HCT116 (cell line): ENCODE data around the gene ATAD3C. TPM values are rescaled to one million over a fixed set of nuclear protein-coding genes. Genes with fewer than 3 reads are reported as not detected.

Source experiments
- ATAC-seq: fragments of 200-7000 bp; cut with Tn5 transposase; 2 replicates; pipeline ENCODE4 v1.9.1; 2020; ENCODE audit warnings: mild to moderate bottlenecking, moderate library complexity
- BruUV-seq: library from RNA; stranded (reverse); fragments of 400-500 nt; replicated peaks from 2 replicates; lab custom pipeline; 2021; lab: Mats Ljungman, UMichigan
- CTCF ChIA-PET: fragments of 300-600 bp; sonication (Branson Sonifier 250); formaldehyde crosslinking; loops from one replicate; lab custom pipeline; 2021; ENCODE audit warnings: antibody characterized with exemption; lab: Charles Lee
- POLR2A ChIA-PET: fragments of 300-600, 350-600 bp; sonication (Branson Sonifier 250); formaldehyde crosslinking; loops from one replicate; lab custom pipeline; 2021; ENCODE audit warnings: antibody characterized with exemption; lab: Charles Lee
- RAD21 ChIA-PET, 2 experiments: fragments of 300-600 bp; sonication (Branson Sonifier 250); formaldehyde crosslinking; loops; one replicate each; lab custom pipeline; 2023; ENCODE audit warnings: low total read pairs in 2 of 2; ENCODE audit not compliant: uncharacterized antibody in 2 of 2, unreplicated experiment in 2 of 2, low non-redundant PET in 1 of 2; lab: Charles Lee
- DNase-seq: peaks from one replicate; pipeline ENCODE4 v3.0.0-alpha.2; 2010; ENCODE audit warnings: low read depth, low spot score
- H2AFZ ChIP-seq: fragments of 200-600 bp; shearing (Covaris generic), sonication (generic); 2 replicates; pipeline ENCODE4 v1.6.1; 2017; ENCODE audit warnings: low read depth, mixed run types, mixed read lengths, antibody characterized with exemption, low read length; ENCODE audit not compliant: poor library complexity, severe bottlenecking
- H3K27ac ChIP-seq: 2 replicates; pipeline ENCODE4 v1.5.1; 2012; ENCODE audit warnings: low read depth, low read length
- H3K27me3 ChIP-seq: fragments of 200-600 bp; sonication (generic); 2 replicates; pipeline ENCODE4 v1.6.1; 2016; ENCODE audit warnings: mixed run types, low read length, mixed read lengths; ENCODE audit not compliant: insufficient read depth
- H3K36me3 ChIP-seq, 2 experiments: fragments of 200-500 bp in 1 of 2; fragments of 200-600 bp in 1 of 2; sonication (Bioruptor generic) in 1 of 2; sonication (generic) in 1 of 2; 2 replicates each; pipeline versions ENCODE4 v1.5.1 to v1.6.1; 2014 to 2016; ENCODE audit warnings: low read length in 2 of 2, inconsistent platforms in 1 of 2, mixed read lengths in 1 of 2, mixed run types in 1 of 2; ENCODE audit not compliant: insufficient read depth in 2 of 2, control insufficient read depth in 1 of 2
- H3K4me1 ChIP-seq, 2 experiments: fragments of 200-600 bp in 1 of 2; sonication (generic) in 1 of 2; 2 replicates each; pipeline versions ENCODE4 v1.5.1 to v1.6.1; 2012 to 2017; ENCODE audit warnings: low read length in 2 of 2, inconsistent platforms in 1 of 2, mild to moderate bottlenecking in 1 of 2, mixed read lengths in 1 of 2, mixed run types in 1 of 2, moderate library complexity in 1 of 2; ENCODE audit not compliant: insufficient read depth in 2 of 2, control insufficient read depth in 1 of 2
- H3K4me2 ChIP-seq: fragments of 200-600 bp; sonication (generic); 2 replicates; pipeline ENCODE4 v1.6.1; 2017; ENCODE audit warnings: mixed run types, low read length, mixed read lengths
- H3K4me3 ChIP-seq, 2 experiments: fragments of 200-600 bp in 1 of 2; sonication (generic) in 1 of 2; replicated peaks in 1 of 2; 2 replicates each; pipeline ENCODE4 v1.5.1; 2011 to 2016; ENCODE audit warnings: low read length in 2 of 2, control low read depth in 1 of 2, low read depth in 1 of 2, mild to moderate bottlenecking in 1 of 2, mixed read lengths in 1 of 2, mixed run types in 1 of 2
- H3K79me2 ChIP-seq: fragments of 200-600 bp; sonication (generic); 2 replicates; pipeline ENCODE4 v1.6.1; 2017; ENCODE audit warnings: mild to moderate bottlenecking, mixed run types, low read length, moderate library complexity, mixed read lengths; ENCODE audit not compliant: insufficient read depth
- H3K9ac ChIP-seq: fragments of 200-600 bp; sonication (generic); 2 replicates; pipeline ENCODE4 v1.6.1; 2016; ENCODE audit warnings: low read length, mixed read lengths
- H3K9me2 ChIP-seq: fragments of 200-600 bp; sonication (generic), shearing (Covaris generic); 2 replicates; pipeline ENCODE4 v1.6.1; 2017; ENCODE audit warnings: mixed run types, mild to moderate bottlenecking, moderate library complexity; ENCODE audit not compliant: insufficient read depth
- H3K9me3 ChIP-seq, 2 experiments: fragments of 200-500 bp in 1 of 2; fragments of 200-600 bp in 1 of 2; sonication (Bioruptor generic) in 1 of 2; sonication (generic) in 1 of 2; 2 replicates each; pipeline ENCODE4 v1.6.1; 2014 to 2017; ENCODE audit warnings: low read length in 2 of 2, mixed read lengths in 2 of 2, inconsistent platforms in 1 of 2, low read depth in 1 of 2, mild to moderate bottlenecking in 1 of 2, mixed run types in 1 of 2, moderate library complexity in 1 of 2; ENCODE audit not compliant: control insufficient read depth in 1 of 2, insufficient read depth in 1 of 2
- H4K20me1 ChIP-seq: fragments of 200-600 bp; sonication (generic), shearing (Covaris generic); 2 replicates; pipeline ENCODE4 v1.6.1; 2017; ENCODE audit warnings: mixed run types, mild to moderate bottlenecking, moderate library complexity; ENCODE audit not compliant: insufficient read depth
- CEBPB ChIP-seq: IDR thresholded peaks from 2 replicates; pipeline ENCODE4 v1.6.1; 2012; ENCODE audit warnings: low read depth
- CTCF ChIP-seq, 3 experiments: fragments of 200-600 bp in 1 of 3; sonication (generic) in 1 of 3; IDR thresholded peaks in 2 of 3; conservative IDR thresholded peaks in 1 of 3; 2 replicates each; pipeline ENCODE4 v1.5.1; 2012 to 2017; ENCODE audit warnings: low read depth in 2 of 3, low read length in 2 of 3, antibody characterized with exemption in 1 of 3, borderline replicate concordance in 1 of 3, control low read depth in 1 of 3, mild to moderate bottlenecking in 1 of 3, mixed read lengths in 1 of 3, mixed run types in 1 of 3, moderate library complexity in 1 of 3; ENCODE audit not compliant: insufficient read depth in 1 of 3
- ELF1 ChIP-seq: IDR thresholded peaks from 2 replicates; pipeline ENCODE4 v1.6.1; 2012; ENCODE audit warnings: low read depth, borderline replicate concordance
- EZH2phosphoT487 ChIP-seq: fragments of 200-600 bp; IDR thresholded peaks from 2 replicates; pipeline ENCODE4 v1.6.1; 2018; ENCODE audit warnings: antibody characterized with exemption, borderline replicate concordance
- JUND ChIP-seq: IDR thresholded peaks from 2 replicates; pipeline ENCODE4 v1.6.1; 2012
- POLR2AphosphoS5 ChIP-seq: IDR thresholded peaks from 2 replicates; pipeline ENCODE4 v1.6.1; 2011; ENCODE audit warnings: mild to moderate bottlenecking, low read depth, low read length, moderate library complexity
- RAD21 ChIP-seq: IDR thresholded peaks from 2 replicates; pipeline ENCODE4 v1.6.1; 2012; ENCODE audit warnings: low read depth, mild to moderate bottlenecking
- SRF ChIP-seq: IDR thresholded peaks from 2 replicates; pipeline ENCODE4 v1.6.1; 2012; ENCODE audit warnings: low read depth
- ZBTB33 ChIP-seq: IDR thresholded peaks from 2 replicates; pipeline ENCODE4 v1.6.1; 2011; ENCODE audit warnings: mild to moderate bottlenecking, low read length, moderate library complexity; ENCODE audit not compliant: insufficient replicate concordance; ENCODE audit errors: extremely low read depth
- ZFX ChIP-seq: fragments of 450-650 bp; IDR thresholded peaks from 2 replicates; pipeline ENCODE4 v1.6.1; 2017
- intact Hi-C: fragments of 100-400 bp; cut with micrococcal nuclease; formaldehyde crosslinking; loops from 2 replicates; pipeline ENCODE4 v1.10.0; 2022
- total RNA-seq: library from RNA; stranded (reverse); gene quantifications from one replicate; pipeline ENCODE4 v1.2.1, GENCODE V29; 2021; ENCODE audit not compliant: unreplicated experiment
- TF ChIP-seq, protein P1 (sequence below): IDR thresholded peaks from 2 replicates; pipeline ENCODE4 v1.6.1; 2012; ENCODE audit warnings: low read depth
- TF ChIP-seq, protein P2 (sequence below): IDR thresholded peaks from 2 replicates; pipeline ENCODE4 v1.6.1; 2012
- TF ChIP-seq, protein P3 (sequence below): IDR thresholded peaks from 2 replicates; pipeline ENCODE4 v1.6.1; 2012

ATAD3C gene
- total RNA-seq, 1 experiment from 2014 or later = 0.61 TPM

- CTCF ChIA-PET = no interaction called here
Measured at GRCh38 chr1:1423245-1423597, 26.3 kb upstream of the ATAD3C start.

More at GRCh38 chr1:1423245-1423597, 26.3 kb upstream of the ATAD3C start:
- POLR2A ChIA-PET = interaction anchor here (0.9 to 1.3 kb wide), 2 partner anchors 11 to 16 kb away, joined by 3 read pairs; partner anchors contain the start of gene MRPL20
- no peaks in the 10 kb centered on the region for H3K79me2 ChIP-seq
- no peak overlapping the region for H2AFZ ChIP-seq
- peaks cover 21 to 43% of the 10 kb centered on the region in 2 experiments for H3K4me1 ChIP-seq
- no peaks in the 10 kb centered on the region for H3K9me3 ChIP-seq
- no peak overlapping the region for H3K9ac ChIP-seq
- H3K4me2 ChIP-seq = peak overlapping the region; percentile 50
- ATAC-seq = no peak
- H3K27me3 ChIP-seq = no peaks in the 10 kb centered on the region
- no peak overlapping the region for H3K4me3 ChIP-seq
- H3K9me2 ChIP-seq = no peaks in the 10 kb centered on the region
- no peak for TF ChIP-seq CTCF (IDR thresholded peaks at IDR 0.05 in 2 of 3, conservative IDR thresholded peaks at IDR 0.05 in 1 of 3; ENCODE audit: borderline replicate concordance in 1 of 3, insufficient read depth in 1 of 3, low read depth in 2 of 3, low read length in 2 of 3)
- no peak for TF ChIP-seq POLR2AphosphoS5
- no peak for TF ChIP-seq RAD21
- TF ChIP-seq SRF = no peak
- TF ChIP-seq ZFX = no peak
- no peak for TF ChIP-seq CEBPB
- TF ChIP-seq EZH2phosphoT487 = no peak
- TF ChIP-seq, protein P1, sequence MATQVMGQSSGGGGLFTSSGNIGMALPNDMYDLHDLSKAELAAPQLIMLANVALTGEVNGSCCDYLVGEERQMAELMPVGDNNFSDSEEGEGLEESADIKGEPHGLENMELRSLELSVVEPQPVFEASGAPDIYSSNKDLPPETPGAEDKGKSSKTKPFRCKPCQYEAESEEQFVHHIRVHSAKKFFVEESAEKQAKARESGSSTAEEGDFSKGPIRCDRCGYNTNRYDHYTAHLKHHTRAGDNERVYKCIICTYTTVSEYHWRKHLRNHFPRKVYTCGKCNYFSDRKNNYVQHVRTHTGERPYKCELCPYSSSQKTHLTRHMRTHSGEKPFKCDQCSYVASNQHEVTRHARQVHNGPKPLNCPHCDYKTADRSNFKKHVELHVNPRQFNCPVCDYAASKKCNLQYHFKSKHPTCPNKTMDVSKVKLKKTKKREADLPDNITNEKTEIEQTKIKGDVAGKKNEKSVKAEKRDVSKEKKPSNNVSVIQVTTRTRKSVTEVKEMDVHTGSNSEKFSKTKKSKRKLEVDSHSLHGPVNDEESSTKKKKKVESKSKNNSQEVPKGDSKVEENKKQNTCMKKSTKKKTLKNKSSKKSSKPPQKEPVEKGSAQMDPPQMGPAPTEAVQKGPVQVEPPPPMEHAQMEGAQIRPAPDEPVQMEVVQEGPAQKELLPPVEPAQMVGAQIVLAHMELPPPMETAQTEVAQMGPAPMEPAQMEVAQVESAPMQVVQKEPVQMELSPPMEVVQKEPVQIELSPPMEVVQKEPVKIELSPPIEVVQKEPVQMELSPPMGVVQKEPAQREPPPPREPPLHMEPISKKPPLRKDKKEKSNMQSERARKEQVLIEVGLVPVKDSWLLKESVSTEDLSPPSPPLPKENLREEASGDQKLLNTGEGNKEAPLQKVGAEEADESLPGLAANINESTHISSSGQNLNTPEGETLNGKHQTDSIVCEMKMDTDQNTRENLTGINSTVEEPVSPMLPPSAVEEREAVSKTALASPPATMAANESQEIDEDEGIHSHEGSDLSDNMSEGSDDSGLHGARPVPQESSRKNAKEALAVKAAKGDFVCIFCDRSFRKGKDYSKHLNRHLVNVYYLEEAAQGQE = no peak
- TF ChIP-seq, protein P2, sequence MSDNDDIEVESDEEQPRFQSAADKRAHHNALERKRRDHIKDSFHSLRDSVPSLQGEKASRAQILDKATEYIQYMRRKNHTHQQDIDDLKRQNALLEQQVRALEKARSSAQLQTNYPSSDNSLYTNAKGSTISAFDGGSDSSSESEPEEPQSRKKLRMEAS = no peak
- TF ChIP-seq JUND = no peak
- TF ChIP-seq, protein P3, sequence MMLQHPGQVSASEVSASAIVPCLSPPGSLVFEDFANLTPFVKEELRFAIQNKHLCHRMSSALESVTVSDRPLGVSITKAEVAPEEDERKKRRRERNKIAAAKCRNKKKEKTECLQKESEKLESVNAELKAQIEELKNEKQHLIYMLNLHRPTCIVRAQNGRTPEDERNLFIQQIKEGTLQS = no peak
- TF ChIP-seq ZBTB33 = no peak
- no peak for TF ChIP-seq ELF1
- no peaks in the 10 kb centered on the region for H4K20me1 ChIP-seq
- no peak for DNase-seq
- H3K27ac ChIP-seq = 0 out of 2 replicates have a peak overlapping the region, but pooled peaks have one; percentile 40
- no peaks in the 10 kb centered on the region for H3K36me3 ChIP-seq
- RAD21 ChIA-PET = no interaction called here
- BruUV-seq = no TSS peak
- intact Hi-C loops = no loop called here
